ENCODE results near the gene CHKA.

Gene CHKA

DNA sequence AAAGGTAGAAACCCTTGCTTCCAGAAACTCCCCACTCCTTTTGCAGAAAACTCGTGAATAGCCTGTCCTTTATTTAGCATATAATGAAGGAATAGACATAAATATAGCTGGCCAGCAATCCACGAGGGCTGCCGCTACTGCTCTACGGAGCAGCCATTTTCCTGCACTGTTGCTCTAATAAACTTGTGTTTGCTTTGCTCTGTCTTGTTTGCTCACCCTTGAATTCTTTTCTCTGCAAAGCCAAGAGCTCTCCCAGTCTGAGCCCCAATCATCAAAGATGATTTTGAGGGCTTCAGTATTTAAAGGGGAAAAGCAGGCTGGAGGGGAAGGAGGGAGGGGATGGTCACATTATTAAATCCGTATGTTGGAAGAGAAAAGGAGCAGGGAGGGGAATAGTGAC, 16.6 kb upstream of the CHKA start:
- TF ChIP-seq, protein P1, sequence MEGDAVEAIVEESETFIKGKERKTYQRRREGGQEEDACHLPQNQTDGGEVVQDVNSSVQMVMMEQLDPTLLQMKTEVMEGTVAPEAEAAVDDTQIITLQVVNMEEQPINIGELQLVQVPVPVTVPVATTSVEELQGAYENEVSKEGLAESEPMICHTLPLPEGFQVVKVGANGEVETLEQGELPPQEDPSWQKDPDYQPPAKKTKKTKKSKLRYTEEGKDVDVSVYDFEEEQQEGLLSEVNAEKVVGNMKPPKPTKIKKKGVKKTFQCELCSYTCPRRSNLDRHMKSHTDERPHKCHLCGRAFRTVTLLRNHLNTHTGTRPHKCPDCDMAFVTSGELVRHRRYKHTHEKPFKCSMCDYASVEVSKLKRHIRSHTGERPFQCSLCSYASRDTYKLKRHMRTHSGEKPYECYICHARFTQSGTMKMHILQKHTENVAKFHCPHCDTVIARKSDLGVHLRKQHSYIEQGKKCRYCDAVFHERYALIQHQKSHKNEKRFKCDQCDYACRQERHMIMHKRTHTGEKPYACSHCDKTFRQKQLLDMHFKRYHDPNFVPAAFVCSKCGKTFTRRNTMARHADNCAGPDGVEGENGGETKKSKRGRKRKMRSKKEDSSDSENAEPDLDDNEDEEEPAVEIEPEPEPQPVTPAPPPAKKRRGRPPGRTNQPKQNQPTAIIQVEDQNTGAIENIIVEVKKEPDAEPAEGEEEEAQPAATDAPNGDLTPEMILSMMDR (IDR thresholded peaks at IDR 0.05; ENCODE audit: low read depth, low read length, missing control alignments): no peak
- no peak for DNase-seq (ENCODE audit: low read depth)
- no peak overlapping the region for H3K4me3 ChIP-seq (ENCODE audit: low read depth, low read length)

DNA sequence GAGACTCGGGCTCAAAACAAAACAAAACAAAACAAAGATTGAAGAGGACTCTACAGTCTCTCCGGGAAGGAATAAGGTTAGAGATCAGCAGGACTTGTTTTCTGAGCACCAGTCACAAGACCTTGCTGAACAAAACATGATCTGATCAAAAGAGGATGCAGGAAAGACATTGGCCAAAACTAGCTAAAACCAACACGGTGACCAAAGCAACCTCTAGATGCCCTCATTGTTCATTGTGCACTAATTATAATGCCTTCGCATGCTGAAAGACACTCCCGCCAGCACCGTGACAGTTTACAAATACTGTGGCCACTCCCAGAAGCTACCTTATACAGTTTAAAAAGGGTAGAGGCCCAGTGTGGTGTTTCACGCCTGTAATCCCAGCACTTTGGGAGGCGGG, 15.7 kb upstream of the CHKA start:
- DNase-seq (ENCODE audit: low read depth): no peak

DNA sequence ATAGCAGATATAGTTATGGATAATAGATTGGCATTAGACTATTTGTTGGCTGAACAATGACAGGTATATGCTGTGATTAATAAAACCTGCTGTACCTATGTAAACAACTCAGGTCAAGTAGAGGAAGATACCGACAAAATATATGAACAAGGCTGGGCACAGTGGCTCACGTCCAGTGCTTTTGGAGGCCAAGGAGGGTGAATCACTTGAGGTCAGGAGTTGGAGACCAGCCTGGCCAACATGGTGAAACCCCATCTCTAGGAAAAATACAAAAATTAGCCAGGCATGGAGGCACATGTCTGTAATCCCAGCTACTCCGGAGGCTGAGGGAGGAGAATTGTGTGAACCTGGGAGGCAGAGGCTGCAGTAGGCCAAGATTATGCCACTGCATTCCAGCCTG, 14.0 kb upstream of the CHKA start:
- TF ChIP-seq, protein P1 (IDR thresholded peaks at IDR 0.05; ENCODE audit: low read depth, low read length, missing control alignments): no peak

More for the DNA sequence above, 15.7 kb upstream of the CHKA start:
- H3K4me3 ChIP-seq (ENCODE audit: low read depth, low read length): no peak overlapping the region
- TF ChIP-seq, protein P1 (IDR thresholded peaks at IDR 0.05; ENCODE audit: low read depth, low read length, missing control alignments): no peak

DNA sequence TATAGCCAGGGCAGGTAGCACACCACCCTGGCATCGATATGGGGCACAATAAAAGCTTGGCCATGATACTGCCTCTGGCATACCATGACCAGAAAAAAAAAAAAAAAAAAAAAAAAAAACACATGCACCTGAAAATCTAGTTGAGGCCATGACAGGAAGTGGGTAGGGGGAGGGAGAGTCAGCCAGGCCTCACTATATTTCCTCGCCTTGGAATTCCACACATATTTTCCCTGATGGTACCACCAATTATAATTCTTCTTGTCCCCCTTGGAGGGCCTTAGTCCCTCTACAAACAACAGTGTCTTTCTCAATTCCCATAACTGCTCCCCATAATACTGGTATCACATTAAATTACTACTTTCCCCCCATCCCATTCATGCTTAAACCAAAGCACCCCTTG, 12.6 kb upstream of the CHKA start:
- DNase-seq (ENCODE audit: low read depth): no peak
- TF ChIP-seq, protein P1 (IDR thresholded peaks at IDR 0.05; ENCODE audit: low read depth, low read length, missing control alignments): no peak
- H3K4me3 ChIP-seq (ENCODE audit: low read depth, low read length): no peak overlapping the region

More for the DNA sequence above, 14.0 kb upstream of the CHKA start:
- H3K4me3 ChIP-seq (ENCODE audit: low read depth, low read length): no peak overlapping the region
- no peak for DNase-seq (ENCODE audit: low read depth)

DNA sequence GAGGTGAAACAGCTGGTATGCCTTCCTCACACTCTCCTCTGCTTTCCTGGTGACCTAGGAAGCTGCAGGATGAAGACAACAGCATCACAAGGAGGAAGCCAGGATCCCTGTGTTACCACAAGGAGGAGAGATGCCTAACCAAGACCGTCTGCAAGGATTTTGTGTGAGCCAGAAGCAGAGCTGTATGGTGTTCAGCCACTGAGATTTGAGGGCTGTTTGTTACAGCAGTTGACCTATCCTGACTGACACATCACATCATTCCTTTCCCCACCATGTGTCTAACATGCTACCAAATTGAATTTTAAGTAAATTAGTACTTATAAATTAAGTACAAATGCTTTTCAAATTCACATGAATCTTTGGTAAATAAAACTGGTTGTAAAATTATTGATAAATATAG, 8.9 kb upstream of the CHKA start:
- TF ChIP-seq, protein P1 (IDR thresholded peaks at IDR 0.05; ENCODE audit: low read depth, low read length, missing control alignments): no peak
- DNase-seq (ENCODE audit: low read depth): no peak
- H3K4me3 ChIP-seq (ENCODE audit: low read depth, low read length): no peak overlapping the region

DNA sequence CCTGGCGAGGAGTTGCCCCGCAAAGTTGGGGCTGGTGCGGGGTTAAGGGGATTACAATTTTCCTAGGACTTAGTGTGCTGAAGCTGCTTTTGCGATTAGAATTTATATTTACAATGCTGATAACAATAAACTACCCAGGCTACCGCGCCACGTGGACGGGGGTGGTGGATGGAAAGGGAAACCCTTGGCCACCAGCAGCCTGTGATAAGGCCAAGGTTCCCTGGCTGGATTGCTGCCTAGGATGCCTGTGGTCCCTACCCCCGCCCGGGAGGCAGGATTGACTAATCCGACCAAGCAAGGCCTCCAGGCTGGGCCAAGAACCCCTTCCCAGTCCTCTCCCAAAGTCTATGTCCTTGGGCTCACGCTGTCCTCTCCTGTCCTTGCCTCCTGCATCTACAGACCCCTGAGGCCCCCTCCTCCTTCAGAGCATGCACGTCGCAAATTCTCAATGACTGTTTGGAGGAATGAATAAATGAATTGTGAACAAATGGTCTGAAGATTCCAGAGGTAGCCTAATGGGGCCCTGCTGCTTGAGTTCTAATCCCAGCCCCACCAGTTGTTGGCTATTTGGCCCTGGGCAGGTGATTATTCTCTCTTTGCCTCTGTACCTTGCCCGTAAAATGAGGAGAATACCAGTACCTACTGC, 7.6 kb upstream of the CHKA start:
- H3K4me3 ChIP-seq (ENCODE audit: low read depth, low read length): no peak overlapping the region
- DNase-seq (ENCODE audit: low read depth): no peak
- TF ChIP-seq, protein P1 (IDR thresholded peaks at IDR 0.05; ENCODE audit: low read depth, low read length, missing control alignments): no peak
